NCI-H345 (cell line): ENCODE results near the gene MIEF1.

Experiments
- DNase-seq: peaks from one replicate; lab custom pipeline; 2025; lab: John Stamatoyannopoulos, UW

Gene MIEF1

GRCh38 chr22:39502109-39502788 lies at the start of gene MIEF1:
Gene MIEF1 (plus strand): TSS chr22:39502290. CDS start chr22:39511295, 9,005 bp downstream.
- DNase-seq, result peak; percentile 94

- DNase-seq, result no peak
Measured at GRCh38 chr22:39452740-39453040, 49.4 kb upstream of the MIEF1 start.

DNA sequence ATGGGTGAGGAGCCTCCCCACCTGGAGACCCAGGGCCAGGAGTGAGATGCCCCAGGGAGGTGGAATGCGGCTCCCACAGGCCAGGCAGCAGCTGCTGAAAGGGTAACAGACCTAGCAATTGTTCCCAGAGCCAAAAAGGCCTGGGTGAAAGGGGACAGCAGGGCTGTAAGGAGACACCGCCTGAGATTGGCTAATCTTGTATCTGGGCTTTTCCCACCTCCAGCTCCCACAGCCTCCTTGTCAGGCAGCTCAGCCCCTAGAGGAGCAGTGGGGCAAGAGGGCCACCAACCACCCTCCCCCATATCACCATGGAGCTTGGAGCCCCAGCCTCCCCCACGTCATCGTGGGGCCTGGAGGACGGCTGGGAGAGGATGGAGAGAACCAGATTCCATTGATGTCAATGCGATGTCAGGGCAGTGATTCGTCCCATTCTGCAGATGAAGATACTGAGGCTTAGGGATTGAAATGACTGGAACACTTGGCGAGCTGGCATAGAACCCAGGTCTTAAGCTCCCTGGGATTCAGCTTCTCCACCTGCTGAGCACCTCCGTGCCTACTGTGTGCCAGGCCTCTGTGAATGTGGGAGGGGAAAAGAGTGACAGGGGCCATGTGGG lies 48.2 kb upstream of the MIEF1 start:
- no peak for DNase-seq

GRCh38 chr22:39454385-39454871 lies 47.7 kb upstream of the MIEF1 start:
- no peak for DNase-seq

DNA sequence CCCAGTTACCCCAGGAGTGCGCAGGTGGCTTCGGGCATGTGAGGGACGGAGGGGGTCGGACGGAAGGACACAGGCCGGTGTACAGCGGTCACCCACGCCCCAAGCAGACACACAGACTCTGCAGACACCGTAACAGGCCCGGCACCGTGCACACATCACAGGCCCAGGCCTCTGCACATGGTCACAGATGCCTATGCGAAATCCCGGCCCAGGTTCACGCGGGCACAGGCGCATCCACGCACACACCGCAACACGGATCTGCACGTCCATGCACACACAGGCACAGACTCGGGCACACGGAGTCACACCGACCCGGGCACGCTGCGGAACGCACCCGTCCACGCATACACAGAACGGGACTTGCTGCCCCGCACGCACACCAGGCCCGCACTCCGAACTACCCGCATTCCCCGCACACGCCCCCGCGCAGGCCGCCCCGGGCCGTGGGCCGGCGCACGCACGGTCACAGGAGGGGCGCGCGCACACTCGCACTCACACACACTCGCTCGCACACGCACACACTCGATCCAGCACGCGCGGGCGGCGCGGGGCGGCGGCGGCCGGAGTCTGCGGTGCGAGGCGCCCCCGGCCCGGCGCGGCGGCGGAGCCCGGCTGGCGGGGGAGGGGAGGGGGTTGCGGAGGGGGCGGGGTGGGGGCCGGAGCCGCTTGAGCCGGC lies 45.4 kb upstream of the MIEF1 start, which contains the start of gene MGAT3:
MGAT3 (plus strand) TSS at position 491 of the 676 bp plus-strand sequence. CDS start 30,336 bp downstream, outside the sequence.
- DNase-seq, result no peak

DNA sequence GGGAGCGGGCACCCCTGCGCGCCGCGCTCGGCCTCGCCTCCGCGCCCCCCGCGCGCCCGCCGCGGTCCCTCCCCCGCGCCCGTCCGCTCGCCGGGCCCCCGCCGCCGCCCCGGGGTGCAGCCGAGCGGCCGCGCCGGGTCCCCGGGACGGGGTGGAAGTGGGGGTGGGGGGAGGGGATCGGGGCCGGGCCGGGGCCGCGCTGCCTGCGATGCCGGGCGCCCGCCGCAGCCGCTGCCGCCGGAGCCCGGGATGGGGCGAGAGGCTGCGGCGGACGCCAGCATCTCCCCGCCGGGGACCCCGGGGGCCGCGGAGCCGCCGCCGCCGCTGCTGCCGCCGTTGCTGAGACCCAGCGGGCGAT lies 44.9 kb upstream of the MIEF1 start:
- DNase-seq, result no peak

GRCh38 chr22:39457556-39458443 lies 44.3 kb upstream of the MIEF1 start:
- DNase-seq, result no peak

DNA sequence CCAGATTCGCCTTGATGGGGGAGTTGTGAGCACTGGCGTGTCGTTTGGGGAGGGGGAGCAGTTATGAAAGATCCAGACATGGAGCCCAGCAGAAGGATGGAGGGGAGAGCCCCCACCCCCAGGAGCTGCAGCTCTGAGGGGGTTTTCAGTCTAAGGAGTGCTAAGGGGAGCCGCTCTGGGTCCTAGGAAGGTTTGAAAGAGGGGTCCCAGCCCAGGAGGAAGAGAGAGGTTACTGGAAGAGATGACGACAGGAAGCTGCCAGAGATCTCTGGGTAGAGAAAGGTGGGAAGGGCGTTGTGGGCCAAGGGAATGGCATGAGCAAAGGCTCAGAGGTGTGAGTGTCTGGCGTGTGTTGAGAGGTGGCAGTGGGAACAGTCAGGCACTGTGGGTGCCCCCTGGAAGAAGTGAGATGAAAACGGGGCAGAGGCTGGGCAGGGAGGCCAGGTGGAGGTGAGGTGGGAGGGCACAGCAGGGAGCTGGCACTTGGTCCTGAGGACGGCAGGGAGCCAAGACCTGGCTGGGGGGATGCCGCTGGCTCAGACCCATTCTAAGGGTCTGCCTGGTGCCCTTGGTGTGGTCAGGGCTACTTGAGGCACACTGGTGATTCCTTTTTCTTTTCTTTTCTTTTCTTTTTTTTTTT lies 43.5 kb upstream of the MIEF1 start:
- DNase-seq, result no peak

DNA sequence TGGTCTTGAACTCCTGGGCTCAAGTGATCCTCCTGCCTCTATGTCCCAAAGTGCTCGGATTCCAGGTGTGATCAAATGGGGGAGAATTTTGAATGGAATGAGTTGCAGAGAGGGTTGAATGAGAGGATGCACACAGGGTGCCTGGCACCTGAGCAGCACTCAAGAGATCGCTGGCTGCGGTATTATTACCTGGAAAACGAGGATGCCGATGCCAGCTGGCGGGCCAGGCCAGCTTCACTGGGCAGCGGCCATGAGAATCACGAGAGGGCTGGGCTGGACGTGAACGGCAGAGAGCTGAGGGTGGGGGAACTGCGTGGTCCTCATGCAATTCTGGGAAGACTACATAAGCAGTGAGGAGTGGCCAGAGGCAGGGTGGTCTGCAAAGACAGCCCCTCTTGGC lies 42.4 kb upstream of the MIEF1 start:
- no peak for DNase-seq

DNA sequence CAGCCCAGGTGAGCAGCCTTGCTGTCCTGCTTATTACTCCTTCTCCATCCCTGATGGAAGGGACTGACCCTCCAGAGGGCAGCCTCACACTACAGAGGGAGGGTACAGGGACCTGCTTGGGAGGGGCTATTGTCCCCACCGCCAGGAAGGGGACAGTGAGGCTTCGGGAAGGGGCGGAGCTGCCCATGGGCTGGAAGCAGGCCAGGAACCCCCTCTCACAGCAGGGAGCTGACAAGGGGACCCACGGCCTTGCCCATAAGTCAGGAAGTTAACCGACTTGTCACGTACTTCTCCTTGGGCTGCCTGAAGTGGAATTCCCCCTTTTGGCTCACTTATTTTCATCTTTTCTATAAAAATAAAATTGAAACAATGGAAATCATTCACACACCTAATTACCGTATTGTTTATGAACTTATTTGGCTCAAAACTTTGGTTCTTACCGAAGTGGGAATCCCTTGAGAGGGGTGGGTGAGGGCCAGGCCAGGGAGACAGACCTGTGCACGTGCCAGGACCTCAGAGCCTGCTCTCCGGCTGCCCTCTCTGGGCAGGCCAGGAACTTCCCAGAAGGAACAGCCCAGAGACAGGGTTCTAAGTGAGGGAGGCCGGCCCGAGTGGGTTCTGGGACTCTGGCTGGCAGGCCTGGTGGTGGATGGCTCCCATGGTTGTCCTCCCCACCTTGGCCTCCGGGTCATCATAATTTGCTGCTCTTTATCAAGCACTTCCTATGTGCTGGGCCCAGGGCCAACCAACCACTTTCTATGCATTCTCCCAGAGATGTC lies 39.5 kb upstream of the MIEF1 start:
- no peak for DNase-seq

DNA sequence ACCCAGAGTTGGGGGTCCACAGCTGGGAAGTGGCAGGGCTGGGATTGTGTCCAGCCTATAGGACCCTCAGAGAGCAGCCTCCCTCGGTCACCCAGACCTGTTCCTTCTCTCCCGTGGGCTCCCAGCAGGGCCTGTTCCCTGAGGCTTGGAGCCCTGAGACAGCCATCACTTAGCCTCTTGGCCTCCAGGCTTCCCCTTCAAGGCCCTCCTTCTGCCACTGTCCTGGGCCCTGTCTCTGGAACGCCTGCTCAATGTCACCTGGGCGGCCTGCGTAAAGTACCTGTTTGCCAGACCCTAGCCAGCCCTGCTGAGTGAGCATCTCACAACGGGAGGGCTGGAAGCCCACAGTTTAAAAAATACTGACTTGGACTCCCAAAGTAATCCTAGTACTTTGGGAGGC lies 38.8 kb upstream of the MIEF1 start:
- DNase-seq, result no peak

DNA sequence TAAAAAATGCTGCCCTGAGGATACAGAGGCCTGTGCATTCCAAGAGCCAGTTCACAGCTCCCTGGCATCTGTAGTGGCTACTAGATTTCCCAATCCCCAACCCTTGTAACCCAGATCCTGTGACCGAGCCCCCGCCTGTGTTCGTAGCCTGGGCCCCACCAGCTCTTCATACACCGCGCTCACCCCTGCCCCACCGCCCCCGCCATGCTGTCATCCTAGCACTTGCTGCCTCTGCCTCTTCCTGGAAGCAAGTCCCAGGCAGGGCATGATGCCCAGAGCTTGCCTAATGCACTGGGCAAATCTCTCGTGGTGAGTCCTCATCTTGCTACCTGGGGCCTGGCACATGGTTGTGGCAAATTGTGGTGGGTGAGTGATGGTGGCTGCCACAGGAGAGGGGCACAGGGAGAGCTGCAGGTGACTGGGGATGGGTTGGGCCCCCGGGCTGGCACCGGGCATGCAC lies 38.1 kb upstream of the MIEF1 start:
- DNase-seq, result no peak

DNA sequence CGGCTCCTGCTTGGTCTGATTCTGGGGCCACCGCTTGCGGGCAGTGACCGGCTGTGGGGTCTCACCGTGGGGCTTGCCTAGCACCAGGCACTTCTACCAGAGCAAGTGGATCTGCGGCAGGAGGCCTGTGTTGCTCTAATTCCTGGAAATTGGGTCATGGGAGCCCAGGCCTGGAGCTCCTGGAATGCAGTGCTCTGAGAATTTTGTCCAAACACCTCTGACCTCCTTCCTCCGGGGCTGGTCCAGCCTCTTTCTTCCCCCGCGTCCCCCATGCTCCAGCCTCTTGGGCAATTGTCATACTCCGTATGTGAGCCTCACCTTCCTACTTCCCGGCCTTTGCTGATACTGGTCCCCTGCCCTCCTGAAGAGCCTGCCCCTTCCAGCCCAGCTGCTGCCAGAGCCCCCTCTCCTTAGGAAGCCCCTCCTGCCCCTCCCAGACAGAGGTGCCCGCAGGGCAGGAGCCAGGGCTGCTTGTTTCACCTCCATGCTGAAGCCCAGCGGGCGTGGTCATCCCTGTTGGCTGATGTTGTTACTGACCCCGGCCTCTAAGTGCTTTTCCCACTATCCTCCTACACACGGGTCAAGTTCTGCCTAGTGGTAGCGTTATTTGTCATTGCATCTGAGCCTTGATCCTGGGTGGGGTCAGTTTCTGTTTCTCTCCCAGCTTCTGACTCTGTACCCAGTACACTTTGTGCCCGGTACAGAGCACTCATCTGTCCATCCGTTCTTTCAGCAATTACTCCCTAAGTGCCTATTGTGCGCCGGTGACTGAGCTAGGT lies 35.7 kb upstream of the MIEF1 start:
- no peak for DNase-seq

- no peak for DNase-seq
Measured at GRCh38 chr22:39467390-39467895, 34.6 kb upstream of the MIEF1 start.

GRCh38 chr22:39468487-39469325 lies 33.4 kb upstream of the MIEF1 start:
- DNase-seq, result no peak

DNA sequence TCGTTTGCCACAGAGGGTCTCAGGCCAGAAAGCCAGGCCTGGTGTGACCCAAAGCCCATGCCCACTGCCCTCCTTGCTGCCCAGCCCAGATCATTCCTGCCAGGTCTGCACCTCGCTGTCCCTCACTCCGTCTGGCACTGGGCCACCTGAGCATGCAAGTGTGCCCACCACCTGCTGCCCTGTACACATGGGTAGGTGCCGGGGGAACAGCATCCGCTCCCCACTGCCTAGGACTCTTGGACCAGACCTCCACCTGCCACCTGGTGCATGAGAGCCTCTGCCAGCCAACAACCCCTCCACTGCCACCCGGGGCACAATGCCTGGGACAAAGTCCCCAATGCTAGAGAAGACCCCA lies 32.8 kb upstream of the MIEF1 start:
- DNase-seq, result peak; percentile 44

DNA sequence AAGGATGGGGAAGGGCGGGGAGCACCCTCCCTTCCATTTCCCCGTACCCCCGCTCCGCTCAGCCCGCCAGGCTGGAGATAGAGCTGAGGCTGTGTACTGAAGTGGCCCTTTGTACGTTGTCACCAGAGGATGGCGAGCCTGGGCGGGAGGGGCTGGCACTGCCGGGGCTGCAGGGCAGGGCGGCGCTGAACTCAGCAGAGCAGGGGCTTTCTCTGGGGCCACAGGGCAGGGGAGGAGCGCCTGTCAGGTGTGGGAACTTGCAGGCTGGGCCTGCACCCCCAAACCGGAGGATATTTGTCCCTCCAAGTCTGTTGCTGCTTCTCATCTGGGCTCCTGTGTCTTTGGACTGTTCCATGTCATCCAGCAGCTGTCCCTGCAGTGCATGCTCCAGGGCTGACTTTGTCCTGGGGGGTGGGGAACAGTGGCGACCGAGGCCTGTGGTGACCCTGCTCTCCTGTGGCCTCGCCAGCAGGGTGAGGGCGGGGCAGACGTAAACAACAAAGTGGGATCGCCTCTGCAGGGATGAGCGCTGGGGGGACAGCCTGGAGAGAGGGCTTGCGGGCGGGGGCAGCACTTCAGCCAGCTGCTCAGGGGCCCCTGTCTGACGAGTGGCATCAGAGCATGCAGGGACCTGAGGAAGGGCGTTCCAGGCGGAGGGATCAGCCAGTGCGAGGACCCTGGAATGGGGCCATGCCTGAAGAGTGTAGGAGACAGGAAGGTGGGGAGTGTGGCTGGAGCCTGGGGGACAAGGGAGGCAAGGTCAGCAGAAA lies 32.2 kb upstream of the MIEF1 start:
- peak; percentile 44 for DNase-seq
